MCF 10A (cell line): ENCODE data around the gene TOR4A. TPM values are rescaled to one million over a fixed set of nuclear protein-coding genes. Genes with fewer than 3 reads are reported as not detected.

Experiments used
- BruUV-seq: library from RNA; stranded (reverse); fragments of 400-500 nt; replicated peaks from 2 replicates; lab custom pipeline; 2021; lab: Mats Ljungman, UMichigan
- CTCF ChIA-PET: fragments of 300-600 bp; sonication (Branson Sonifier 250); formaldehyde crosslinking; extraction: SDS; loops from one replicate; lab custom pipeline; 2021; ENCODE audit warnings: antibody characterized with exemption, inconsistent platforms; lab: Yijun Ruan, JAX
- POLR2A ChIA-PET: fragments of 300-600, 350-650 bp; sonication (Branson Sonifier 250); formaldehyde crosslinking; extraction: SDS; loops from one replicate; lab custom pipeline; 2020; ENCODE audit warnings: antibody characterized with exemption, inconsistent platforms; lab: Yijun Ruan, JAX
- DNase-seq: peaks from one replicate; pipeline ENCODE4 v3.0.0-alpha.2; 2018; ENCODE audit not compliant: unreplicated experiment
- H3K27ac Mint-ChIP-seq: one replicate; pipeline ENCODE4 v1.8.0; 2022; ENCODE audit warnings: mild to moderate bottlenecking, low read depth, mixed read lengths; ENCODE audit not compliant: unreplicated experiment
- H3K27me3 Mint-ChIP-seq: one replicate; pipeline ENCODE4 v1.8.0; 2022; ENCODE audit warnings: mixed read lengths; ENCODE audit not compliant: insufficient read depth, unreplicated experiment
- H3K36me3 Mint-ChIP-seq: one replicate; pipeline ENCODE4 v1.8.0; 2022; ENCODE audit warnings: mild to moderate bottlenecking, moderate library complexity, mixed read lengths; ENCODE audit not compliant: insufficient read depth, unreplicated experiment
- H3K4me1 Mint-ChIP-seq: one replicate; pipeline ENCODE4 v1.8.0; 2022; ENCODE audit warnings: mixed read lengths; ENCODE audit not compliant: insufficient read depth, unreplicated experiment
- H3K4me3 Mint-ChIP-seq: one replicate; pipeline ENCODE4 v1.8.0; 2022; ENCODE audit warnings: mild to moderate bottlenecking, moderate library complexity, mixed read lengths; ENCODE audit not compliant: unreplicated experiment
- H3K9me3 Mint-ChIP-seq: one replicate; pipeline ENCODE4 v1.8.0; 2022; ENCODE audit warnings: mixed read lengths; ENCODE audit not compliant: unreplicated experiment
- intact Hi-C: fragments of 100-400 bp; cut with micrococcal nuclease; formaldehyde crosslinking; loops from 2 replicates; pipeline ENCODE4 v1.14.1; 2022
- total RNA-seq: library from RNA; stranded (reverse); gene quantifications from 2 replicates; pipeline ENCODE4 v1.2.3, GENCODE V29; 2022
- TF ChIP-seq, protein P1 (sequence below): fragments of 200-600 bp; IDR thresholded peaks from one replicate; pipeline ENCODE4 v1.8.0; 2022; ENCODE audit warnings: antibody characterized with exemption, mild to moderate bottlenecking; ENCODE audit not compliant: unreplicated experiment

Gene TOR4A
- total RNA-seq, 1 experiment from 2014 or later = 21.9 TPM

DNA sequence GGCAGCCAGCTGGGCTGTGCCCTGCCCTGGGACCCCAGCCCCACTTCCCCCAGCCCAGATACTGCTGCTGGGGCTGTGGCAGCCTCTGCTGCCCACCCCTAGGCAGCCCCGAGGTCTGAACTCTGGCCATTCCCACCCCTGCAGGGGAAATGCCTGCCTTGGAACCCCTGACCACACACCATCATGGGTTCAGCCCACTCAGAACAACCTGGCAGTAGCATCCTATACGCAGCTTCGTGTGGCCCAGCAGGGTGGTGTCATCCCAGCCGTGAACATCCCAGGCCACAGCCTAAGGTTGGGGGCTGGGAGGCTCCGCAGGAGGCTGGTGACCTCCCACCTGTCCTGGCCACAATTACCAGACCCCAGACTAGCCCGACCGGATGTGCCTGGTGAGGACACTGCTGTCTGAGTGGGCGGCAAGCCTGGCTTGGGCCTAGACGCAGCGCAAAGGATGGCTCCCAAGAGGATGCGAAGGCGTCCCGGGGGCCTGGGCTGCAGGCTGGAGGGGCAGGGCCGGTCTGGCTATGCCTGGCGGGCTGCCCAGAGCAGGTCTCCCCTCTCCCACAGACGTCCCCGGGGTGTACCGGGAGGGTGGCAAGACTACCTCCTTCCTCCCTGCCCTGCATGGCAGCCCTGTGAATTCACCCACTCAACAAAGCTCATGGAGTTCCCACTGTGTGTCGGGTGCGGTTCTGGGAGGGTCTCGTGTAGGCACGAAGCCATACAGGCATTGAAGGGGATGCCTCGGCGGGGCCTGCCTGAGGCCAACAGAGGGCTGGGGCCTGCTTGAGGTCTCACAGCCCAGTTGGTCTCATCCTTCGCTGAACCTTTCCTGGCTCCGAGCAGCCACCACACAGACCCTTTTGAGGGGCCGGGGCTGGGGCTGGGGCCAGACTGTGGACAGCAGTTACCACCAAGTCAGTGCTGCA is 48.3 kb upstream of the TOR4A start:
- intact Hi-C loops = loop anchor here (10.0 kb wide), 2 partner anchors 54 to 184 kb away; partner anchors contain the start of genes LRRC26, NPDC1 and TMEM210
- POLR2A ChIA-PET = interaction anchor here (1.0 kb wide), 1 partner anchor 41 kb away, joined by 3 read pairs; no protein-coding TSS in a partner anchor
- TF ChIP-seq, protein P1, sequence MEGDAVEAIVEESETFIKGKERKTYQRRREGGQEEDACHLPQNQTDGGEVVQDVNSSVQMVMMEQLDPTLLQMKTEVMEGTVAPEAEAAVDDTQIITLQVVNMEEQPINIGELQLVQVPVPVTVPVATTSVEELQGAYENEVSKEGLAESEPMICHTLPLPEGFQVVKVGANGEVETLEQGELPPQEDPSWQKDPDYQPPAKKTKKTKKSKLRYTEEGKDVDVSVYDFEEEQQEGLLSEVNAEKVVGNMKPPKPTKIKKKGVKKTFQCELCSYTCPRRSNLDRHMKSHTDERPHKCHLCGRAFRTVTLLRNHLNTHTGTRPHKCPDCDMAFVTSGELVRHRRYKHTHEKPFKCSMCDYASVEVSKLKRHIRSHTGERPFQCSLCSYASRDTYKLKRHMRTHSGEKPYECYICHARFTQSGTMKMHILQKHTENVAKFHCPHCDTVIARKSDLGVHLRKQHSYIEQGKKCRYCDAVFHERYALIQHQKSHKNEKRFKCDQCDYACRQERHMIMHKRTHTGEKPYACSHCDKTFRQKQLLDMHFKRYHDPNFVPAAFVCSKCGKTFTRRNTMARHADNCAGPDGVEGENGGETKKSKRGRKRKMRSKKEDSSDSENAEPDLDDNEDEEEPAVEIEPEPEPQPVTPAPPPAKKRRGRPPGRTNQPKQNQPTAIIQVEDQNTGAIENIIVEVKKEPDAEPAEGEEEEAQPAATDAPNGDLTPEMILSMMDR = no peak
- Mint-ChIP-seq H3K36me3 (no peaks in the 10 kb centered on the region), H3K27me3 (no peaks in the 10 kb centered on the region), H3K4me3 (no peak overlapping the region), H3K9me3 (no peaks in the 10 kb centered on the region), H3K4me1 (peaks cover 15% of the 10 kb centered on the region), H3K27ac (no peak overlapping the region)
- CTCF ChIA-PET = interaction anchor here (0.6 kb wide), 2 partner anchors 328 to 470 kb away, joined by 3 to 4 read pairs; no protein-coding TSS in a partner anchor
- DNase-seq = no peak
- no TSS peak for BruUV-seq

DNA sequence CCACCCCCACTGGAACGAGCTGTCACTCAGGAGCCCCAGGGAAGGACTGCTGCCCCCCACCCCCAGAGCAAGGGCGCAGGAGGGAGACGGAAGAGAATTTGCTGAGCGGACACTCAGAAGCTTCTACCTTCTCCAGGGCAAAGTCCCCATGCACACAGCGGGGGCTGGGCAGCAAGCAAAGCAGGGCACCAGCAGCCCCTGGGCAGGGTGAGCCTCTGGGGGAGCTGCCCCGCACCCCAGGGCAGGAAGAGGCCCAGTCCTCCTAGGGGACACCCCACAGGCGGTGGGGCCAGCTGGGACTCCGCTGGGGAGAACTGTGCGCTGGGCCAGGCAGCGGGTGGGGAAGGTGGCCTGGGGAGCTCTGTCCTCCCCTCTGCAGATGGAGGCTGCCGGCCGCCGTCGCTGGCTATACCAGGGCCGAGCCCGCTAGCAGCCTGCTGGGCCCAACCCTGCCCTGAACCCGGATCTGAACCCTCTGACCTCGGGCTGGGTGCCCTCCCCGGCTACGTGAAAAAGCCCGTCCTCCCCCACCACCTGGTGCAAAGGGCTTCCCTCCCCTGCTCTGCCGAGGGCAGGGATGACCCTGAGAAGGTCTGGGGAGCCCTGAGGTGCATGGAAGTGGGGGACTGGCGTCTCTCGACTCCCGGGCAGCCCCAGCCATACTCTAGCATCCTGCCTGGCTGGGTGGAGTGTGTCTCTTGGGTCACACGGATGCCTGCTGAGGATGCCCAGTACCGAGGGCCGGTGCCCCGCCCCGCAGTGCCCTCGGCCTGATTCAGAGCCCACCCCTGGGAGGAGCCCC is 47.4 kb upstream of the TOR4A start:
- no TSS peak for BruUV-seq
- CTCF ChIA-PET = interaction anchor here (0.6 to 0.7 kb wide), 3 partner anchors 67 to 471 kb away, joined by 3 to 6 read pairs (median 3); no protein-coding TSS in a partner anchor
- intact Hi-C loops = loop anchor here (10.0 kb wide), 2 partner anchors 55 to 185 kb away; partner anchors contain the start of genes LRRC26, NPDC1 and TMEM210
- Mint-ChIP-seq H3K27ac (no peak overlapping the region), H3K4me1 (peaks cover 15% of the 10 kb centered on the region), H3K4me3 (no peak overlapping the region), H3K9me3 (no peaks in the 10 kb centered on the region), H3K27me3 (no peaks in the 10 kb centered on the region), H3K36me3 (peaks cover 4% of the 10 kb centered on the region)
- POLR2A ChIA-PET = interaction anchor here (1.0 kb wide), 1 partner anchor 42 kb away, joined by 3 read pairs; no protein-coding TSS in a partner anchor
- TF ChIP-seq, protein P1 = no peak
- no peak for DNase-seq

DNA sequence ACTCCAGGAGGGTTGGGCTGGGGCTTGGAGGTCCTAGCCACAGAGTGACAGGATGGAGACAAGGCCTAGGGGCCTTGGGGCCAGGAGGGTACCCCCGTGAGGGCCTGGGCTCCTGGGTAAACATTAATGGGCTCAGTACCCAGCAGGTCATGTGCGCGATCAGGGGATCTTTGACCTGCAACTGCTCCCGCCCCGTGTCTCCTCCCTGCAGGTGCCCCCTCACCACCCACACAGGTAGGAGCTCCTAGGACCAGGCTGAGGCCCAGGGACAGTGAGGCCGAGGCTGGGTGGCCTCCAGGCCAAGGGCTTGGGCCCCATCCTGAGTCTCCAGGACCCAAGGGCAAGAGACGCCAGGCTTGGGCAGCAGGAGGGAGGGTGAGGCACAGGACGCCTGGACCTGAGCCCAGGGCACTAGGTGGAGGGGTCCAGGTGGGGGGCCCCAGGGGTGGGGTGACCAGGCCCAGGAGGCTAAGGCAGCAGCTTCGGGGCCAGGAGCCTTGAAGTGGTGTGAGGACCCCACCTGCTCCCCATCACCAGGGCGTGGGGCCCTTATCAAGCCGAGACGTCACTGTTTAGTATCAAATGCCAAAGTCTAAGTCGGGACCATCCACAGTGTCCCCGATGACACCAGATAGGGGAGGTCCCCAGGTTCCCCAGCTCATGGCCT is 46.7 kb upstream of the TOR4A start, which contains the start of gene SLC34A3:
TSS of gene SLC34A3 (plus strand) at position 197 of the 667 bp plus-strand sequence. CDS start 802 bp downstream, outside the sequence.
- Mint-ChIP-seq H3K9me3 (no peaks in the 10 kb centered on the region), H3K27ac (no peak within 1 kb of the TSS), H3K4me1 (peaks cover 15% of the 10 kb centered on the region), H3K4me3 (no peak within 1 kb of the TSS), H3K27me3 (no peaks in the 10 kb centered on the region), H3K36me3 (peaks cover 7% of the 10 kb centered on the region)
- no TSS peak for BruUV-seq
- TF ChIP-seq, protein P1 = no peak
- no peak for DNase-seq
- ChIA-PET POLR2A (interaction anchor here (0.8 kb wide), 1 partner anchor 10 kb away, joined by 3 read pairs; the partner anchor contains the start of gene TUBB4B), CTCF (interaction anchor here (0.7 kb wide), 1 partner anchor 67 kb away, joined by 3 read pairs; no protein-coding TSS in a partner anchor)
- intact Hi-C loops = no loop called here
